ENCODE data around the gene LDLRAD3. TPM values are rescaled to one million over a fixed set of nuclear protein-coding genes. Genes with fewer than 3 reads are reported as not detected.
"Not testable (repeated sequence)": the region's sequence is repeated elsewhere in the genome, so short reads cannot be mapped to it uniquely, and the experiment has no call there.

The LDLRAD3 gene
- total RNA-seq, 1 donor from 2014 or later: 8.6 TPM

GRCh38 chr11:35911616-35912165, 32.2 kb upstream of the LDLRAD3 start:
- no peak for TF ChIP-seq CTCF (IDR thresholded peaks at IDR 0.05)
- Mint-ChIP-seq H3K27ac (ENCODE audit: unreplicated experiment) (no peak overlapping the region), H3K4me3 (ENCODE audit: unreplicated experiment) (no peak overlapping the region), H3K4me1 (ENCODE audit: low read depth) (peaks cover 20% of the 10 kb centered on the region), H3K36me3 (ENCODE audit: low read depth) (no peaks in the 10 kb centered on the region), H3K9me3 (ENCODE audit: low read depth) (no peaks in the 10 kb centered on the region), H3K27me3 (ENCODE audit: low read depth) (no peaks in the 10 kb centered on the region)
- no peak for DNase-seq (ENCODE audit: low spot score)

GRCh38 chr11:35912436-35912835, 31.4 kb upstream of the LDLRAD3 start:
- DNase-seq (ENCODE audit: low spot score); H3K27ac Mint-ChIP-seq (ENCODE audit: unreplicated experiment); H3K9me3 Mint-ChIP-seq (ENCODE audit: low read depth); H3K36me3 Mint-ChIP-seq (ENCODE audit: low read depth); H3K4me3 Mint-ChIP-seq (ENCODE audit: unreplicated experiment); H3K27me3 Mint-ChIP-seq (ENCODE audit: low read depth): not testable (repeated sequence)
- H3K4me1 Mint-ChIP-seq (ENCODE audit: low read depth): peaks cover 20% of the 10 kb centered on the region

- H3K27me3 Mint-ChIP-seq (ENCODE audit: low read depth): peaks cover 8% of the 10 kb centered on the region
- H3K27ac Mint-ChIP-seq (ENCODE audit: unreplicated experiment): no peak overlapping the region
- H3K4me1 Mint-ChIP-seq (ENCODE audit: low read depth): peaks cover 14% of the 10 kb centered on the region
- H3K36me3 Mint-ChIP-seq (ENCODE audit: low read depth): no peaks in the 10 kb centered on the region
- DNase-seq (ENCODE audit: low spot score): no peak
- no peaks in the 10 kb centered on the region for H3K9me3 Mint-ChIP-seq (ENCODE audit: low read depth)
- no peak for TF ChIP-seq CTCF (IDR thresholded peaks at IDR 0.05)
- H3K4me3 Mint-ChIP-seq (ENCODE audit: unreplicated experiment): no peak overlapping the region
Observed at GRCh38 chr11:35912883-35913624, 30.8 kb upstream of the LDLRAD3 start.

GRCh38 chr11:35914816-35915215, 29.0 kb upstream of the LDLRAD3 start:
- Mint-ChIP-seq H3K27me3 (ENCODE audit: low read depth) (peaks cover 13% of the 10 kb centered on the region), H3K27ac (ENCODE audit: unreplicated experiment) (no peak overlapping the region), H3K4me1 (ENCODE audit: low read depth) (peaks cover 10% of the 10 kb centered on the region), H3K9me3 (ENCODE audit: low read depth) (no peaks in the 10 kb centered on the region), H3K4me3 (ENCODE audit: unreplicated experiment) (no peak overlapping the region), H3K36me3 (ENCODE audit: low read depth) (no peaks in the 10 kb centered on the region)
- no peak for TF ChIP-seq CTCF (IDR thresholded peaks at IDR 0.05)
- DNase-seq (ENCODE audit: low spot score): no peak

- peaks cover 13% of the 10 kb centered on the region for H3K27me3 Mint-ChIP-seq (ENCODE audit: low read depth)
- peaks cover 7% of the 10 kb centered on the region for H3K4me1 Mint-ChIP-seq (ENCODE audit: low read depth)
- no peak overlapping the region for H3K4me3 Mint-ChIP-seq (ENCODE audit: unreplicated experiment)
- H3K9me3 Mint-ChIP-seq (ENCODE audit: low read depth): no peaks in the 10 kb centered on the region
- no peak for TF ChIP-seq CTCF (IDR thresholded peaks at IDR 0.05)
- no peak overlapping the region for H3K27ac Mint-ChIP-seq (ENCODE audit: unreplicated experiment)
- no peaks in the 10 kb centered on the region for H3K36me3 Mint-ChIP-seq (ENCODE audit: low read depth)
- no peak for DNase-seq (ENCODE audit: low spot score)
Observed at GRCh38 chr11:35916270-35916669, 27.6 kb upstream of the LDLRAD3 start.

- no peak overlapping the region for H3K27ac Mint-ChIP-seq (ENCODE audit: unreplicated experiment)
Observed at GRCh38 chr11:35917676-35918075, 26.2 kb upstream of the LDLRAD3 start.

More at GRCh38 chr11:35917676-35918075, 26.2 kb upstream of the LDLRAD3 start:
- no peak for DNase-seq (ENCODE audit: low spot score)
- H3K4me3 Mint-ChIP-seq (ENCODE audit: unreplicated experiment): no peak overlapping the region
- no peaks in the 10 kb centered on the region for H3K36me3 Mint-ChIP-seq (ENCODE audit: low read depth)
- no peak for TF ChIP-seq CTCF (IDR thresholded peaks at IDR 0.05)
- H3K4me1 Mint-ChIP-seq (ENCODE audit: low read depth): no peaks in the 10 kb centered on the region
- peaks cover 13% of the 10 kb centered on the region for H3K27me3 Mint-ChIP-seq (ENCODE audit: low read depth)
- H3K9me3 Mint-ChIP-seq (ENCODE audit: low read depth): no peaks in the 10 kb centered on the region
